LoVo (cell line): ENCODE measurements around the gene ACTR3C.

Source experiments
- DNase-seq: peaks from one replicate; pipeline ENCODE4 v3.0.0-alpha.2; 2016; ENCODE audit warnings: low spot score

The ACTR3C gene

GRCh38 chr7:150359622-150360362, 36.4 kb upstream of the ACTR3C start:
- no peak for DNase-seq

GRCh38 chr7:150358988-150359621, 35.8 kb upstream of the ACTR3C start:
- no peak for DNase-seq

GRCh38 chr7:150358433-150358832, 35.1 kb upstream of the ACTR3C start:
- no peak for DNase-seq

- DNase-seq = no peak
Measured at GRCh38 chr7:150357771-150358427, 34.6 kb upstream of the ACTR3C start.

- DNase-seq = no peak
Measured at GRCh38 chr7:150357270-150357669, 33.9 kb upstream of the ACTR3C start.

- peak; percentile 47 for DNase-seq
Measured at GRCh38 chr7:150356265-150356897, 33.0 kb upstream of the ACTR3C start.

GRCh38 chr7:150355666-150356059, 32.3 kb upstream of the ACTR3C start:
- no peak for DNase-seq

GRCh38 chr7:150351587-150352194, 28.3 kb upstream of the ACTR3C start:
- no peak for DNase-seq

- DNase-seq = no peak
Measured at GRCh38 chr7:150346922-150347321, 23.6 kb upstream of the ACTR3C start.

- DNase-seq = no peak
Measured at GRCh38 chr7:150345012-150345411, 21.7 kb upstream of the ACTR3C start.

GRCh38 chr7:150344299-150344698, 21.0 kb upstream of the ACTR3C start:
- no peak for DNase-seq

GRCh38 chr7:150343225-150343624, 19.9 kb upstream of the ACTR3C start:
- DNase-seq = no peak

GRCh38 chr7:150342121-150342408, 18.7 kb upstream of the ACTR3C start:
- DNase-seq = no peak

GRCh38 chr7:150341263-150342120, 18.1 kb upstream of the ACTR3C start, which contains the start of gene RARRES2:
TSS of gene RARRES2 (minus strand) at chr7:150341629. CDS start at chr7:150340609, 1,020 bp downstream.
- no peak for DNase-seq

GRCh38 chr7:150340875-150341262, 17.5 kb upstream of the ACTR3C start:
- no peak for DNase-seq

- no peak for DNase-seq
Measured at GRCh38 chr7:150340024-150340749, 16.8 kb upstream of the ACTR3C start.

GRCh38 chr7:150339409-150339809, 16.1 kb upstream of the ACTR3C start:
- DNase-seq = no peak

GRCh38 chr7:150338166-150338829, 15.0 kb upstream of the ACTR3C start:
- DNase-seq = no peak

- no peak for DNase-seq
Measured at GRCh38 chr7:150337659-150338081, 14.3 kb upstream of the ACTR3C start.

- DNase-seq = no peak
Measured at GRCh38 chr7:150337179-150337578, 13.8 kb upstream of the ACTR3C start.
